Nephron (organoid): ENCODE measurements around the gene NXPH4.
A peak's percentile ranks its signal among the peaks of the same experiment; 100 is the strongest.

ENCODE experiments used
- H3K27ac Mint-ChIP-seq, 3 experiments: 2 replicates each; pipeline ENCODE4 v1.8.0; 2020; ENCODE audit warnings: mixed read lengths in 3 of 3, mild to moderate bottlenecking in 2 of 3, moderate library complexity in 1 of 3
- H3K27me3 Mint-ChIP-seq: 2 replicates; pipeline ENCODE4 v1.8.0; 2021; ENCODE audit warnings: low read depth, mild to moderate bottlenecking, moderate library complexity, mixed read lengths
- H3K36me3 Mint-ChIP-seq: 2 replicates; pipeline ENCODE4 v1.8.0; 2020; ENCODE audit warnings: low read depth, mixed read lengths
- H3K4me1 Mint-ChIP-seq: 2 replicates; pipeline ENCODE4 v1.8.0; 2020; ENCODE audit warnings: mixed read lengths
- H3K4me3 Mint-ChIP-seq, 3 experiments: 2 replicates each; pipeline ENCODE4 v1.8.0; 2020; ENCODE audit warnings: mild to moderate bottlenecking in 3 of 3, mixed read lengths in 3 of 3, moderate library complexity in 2 of 3
- H3K9me3 Mint-ChIP-seq: 2 replicates; pipeline ENCODE4 v1.8.0; 2020; ENCODE audit warnings: mixed read lengths
- CTCF ChIP-seq, 3 experiments: fragments of 200-600 bp; sonication (generic); IDR thresholded peaks; one replicate each; pipeline ENCODE4 v1.5.0; 2021; ENCODE audit warnings: antibody characterized with exemption in 3 of 3; ENCODE audit not compliant: unreplicated experiment in 3 of 3

NXPH4 gene

GRCh38 chr12:57170408-57170807, 46.2 kb upstream of the NXPH4 start:
- Mint-ChIP-seq H3K27me3 (no peaks in the 10 kb centered on the region), H3K4me1 (peaks cover 33% of the 10 kb centered on the region), H3K27ac (peak overlapping the region in 1 of 3 experiments; percentile 62), H3K9me3 (no peaks in the 10 kb centered on the region), H3K36me3 (peaks cover 53% of the 10 kb centered on the region), H3K4me3 (no peak overlapping the region)
- TF ChIP-seq CTCF (IDR thresholded peaks at IDR 0.05; ENCODE audit: unreplicated experiment in 3 of 3), result no peak

GRCh38 chr12:57170927-57171326, 45.7 kb upstream of the NXPH4 start:
- peak overlapping the region; percentile 9 to 79 (median 62) for H3K27ac Mint-ChIP-seq
- no peaks in the 10 kb centered on the region for H3K27me3 Mint-ChIP-seq
- H3K36me3 Mint-ChIP-seq, result peaks cover 58% of the 10 kb centered on the region
- H3K4me3 Mint-ChIP-seq, result no peak overlapping the region
- H3K9me3 Mint-ChIP-seq, result no peaks in the 10 kb centered on the region
- peaks cover 33% of the 10 kb centered on the region for H3K4me1 Mint-ChIP-seq
- TF ChIP-seq CTCF (IDR thresholded peaks at IDR 0.05; ENCODE audit: unreplicated experiment in 3 of 3), result no peak

GRCh38 chr12:57171668-57172067, 44.9 kb upstream of the NXPH4 start:
- H3K9me3 Mint-ChIP-seq, result no peaks in the 10 kb centered on the region
- H3K27me3 Mint-ChIP-seq, result no peaks in the 10 kb centered on the region
- H3K4me1 Mint-ChIP-seq, result peaks cover 33% of the 10 kb centered on the region
- H3K4me3 Mint-ChIP-seq, result no peak overlapping the region
- no peak for TF ChIP-seq CTCF (IDR thresholded peaks at IDR 0.05; ENCODE audit: unreplicated experiment in 3 of 3)
- peak overlapping the region; percentile 9 to 79 (median 62) for H3K27ac Mint-ChIP-seq
- H3K36me3 Mint-ChIP-seq, result peaks cover 58% of the 10 kb centered on the region

- peak; percentile 37 to 55 (median 46) for TF ChIP-seq CTCF (IDR thresholded peaks at IDR 0.05; ENCODE audit: unreplicated experiment in 3 of 3)
- Mint-ChIP-seq H3K27ac (peak overlapping the region in 1 of 3 experiments; percentile 1), H3K27me3 (no peaks in the 10 kb centered on the region), H3K9me3 (no peaks in the 10 kb centered on the region), H3K36me3 (peaks cover 53% of the 10 kb centered on the region), H3K4me1 (peaks cover 31% of the 10 kb centered on the region), H3K4me3 (no peak overlapping the region)
Measured at GRCh38 chr12:57173089-57173488, 43.5 kb upstream of the NXPH4 start.

GRCh38 chr12:57173683-57174082, 42.9 kb upstream of the NXPH4 start:
- H3K27ac Mint-ChIP-seq, result no peak overlapping the region
- no peaks in the 10 kb centered on the region for H3K27me3 Mint-ChIP-seq
- no peak overlapping the region for H3K4me3 Mint-ChIP-seq
- TF ChIP-seq CTCF (IDR thresholded peaks at IDR 0.05; ENCODE audit: unreplicated experiment in 3 of 3), result no peak
- peaks cover 27% of the 10 kb centered on the region for H3K4me1 Mint-ChIP-seq
- H3K36me3 Mint-ChIP-seq, result peaks cover 53% of the 10 kb centered on the region
- no peaks in the 10 kb centered on the region for H3K9me3 Mint-ChIP-seq

- no peaks in the 10 kb centered on the region for H3K9me3 Mint-ChIP-seq
- TF ChIP-seq CTCF (IDR thresholded peaks at IDR 0.05; ENCODE audit: unreplicated experiment in 3 of 3), result peak; percentile 50 to 62 (median 59)
- H3K4me1 Mint-ChIP-seq, result peaks cover 18% of the 10 kb centered on the region
- H3K27ac Mint-ChIP-seq, result peak overlapping the region in 1 of 3 experiments; percentile 53
- no peaks in the 10 kb centered on the region for H3K27me3 Mint-ChIP-seq
- H3K4me3 Mint-ChIP-seq, result no peak overlapping the region
- H3K36me3 Mint-ChIP-seq, result peaks cover 50% of the 10 kb centered on the region
Measured at GRCh38 chr12:57175428-57176138, 41.0 kb upstream of the NXPH4 start.
